ENCODE data around the gene RBM38. TPM values are rescaled to one million over a fixed set of nuclear protein-coding genes. Genes with fewer than 3 reads are reported as not detected.

RBM38 gene
- total RNA-seq, 2 donors from 2014 or later: 26.5 to 32.7 TPM

GRCh38 chr20:57372581-57373350 lies 18.4 kb upstream of the RBM38 start:
- intact Hi-C loops (cut with DNase I): loop anchor here in 1 of 2 donors (10.0 kb wide), 1 partner anchor 832 kb away; no protein-coding TSS in a partner anchor
- DNase-seq (ENCODE audit: low spot score): peak; percentile 78

GRCh38 chr20:57374343-57374930 lies 16.8 kb upstream of the RBM38 start:
- intact Hi-C loops (cut with DNase I): loop anchor here in 1 of 2 donors (10.0 kb wide), 1 partner anchor 830 kb away; no protein-coding TSS in a partner anchor
- no peak for DNase-seq (ENCODE audit: low spot score)

GRCh38 chr20:57374931-57375651 lies 16.1 kb upstream of the RBM38 start:
- peak; percentile 86 for DNase-seq (ENCODE audit: low spot score)

GRCh38 chr20:57375652-57376230 lies 15.5 kb upstream of the RBM38 start:
- DNase-seq (ENCODE audit: low spot score): peak; percentile 68
- intact Hi-C loops (cut with DNase I): loop anchor here in 1 of 2 donors (10.0 kb wide), 1 partner anchor 829 kb away; no protein-coding TSS in a partner anchor

More at GRCh38 chr20:57374931-57375651, 16.1 kb upstream of the RBM38 start:
- intact Hi-C loops (cut with DNase I): loop anchor here in 1 of 2 donors (10.0 kb wide), 1 partner anchor 830 kb away; no protein-coding TSS in a partner anchor

GRCh38 chr20:57377350-57377749 lies 13.8 kb upstream of the RBM38 start:
- DNase-seq (ENCODE audit: low spot score): peak; percentile 62
- intact Hi-C loops (cut with DNase I): loop anchor here in 1 of 2 donors (10.0 kb wide), 1 partner anchor 827 kb away; no protein-coding TSS in a partner anchor

DNA sequence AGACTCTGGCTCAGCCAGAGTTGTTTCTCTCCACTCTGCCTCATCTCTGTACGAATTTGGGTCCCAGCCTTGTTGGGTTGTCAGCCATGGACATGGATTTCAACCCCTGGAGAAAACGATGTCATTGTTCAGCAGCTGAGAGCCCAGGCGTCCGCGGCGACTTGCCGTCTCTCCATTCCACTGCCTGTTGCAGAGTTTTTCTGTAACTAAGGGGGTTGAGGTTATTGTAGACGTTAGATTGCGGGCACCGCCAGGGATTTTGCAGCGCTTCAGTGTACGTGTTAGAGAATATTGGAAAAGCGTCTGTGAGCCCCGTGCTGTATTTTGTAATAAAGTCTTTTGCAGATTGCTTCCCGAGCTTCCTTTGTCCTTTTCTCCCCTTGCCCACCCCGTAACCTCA lies 13.1 kb upstream of the RBM38 start:
- intact Hi-C loops (cut with DNase I): loop anchor here in 1 of 2 donors (10.0 kb wide), 1 partner anchor 827 kb away; no protein-coding TSS in a partner anchor
- DNase-seq (ENCODE audit: low spot score): no peak

DNA sequence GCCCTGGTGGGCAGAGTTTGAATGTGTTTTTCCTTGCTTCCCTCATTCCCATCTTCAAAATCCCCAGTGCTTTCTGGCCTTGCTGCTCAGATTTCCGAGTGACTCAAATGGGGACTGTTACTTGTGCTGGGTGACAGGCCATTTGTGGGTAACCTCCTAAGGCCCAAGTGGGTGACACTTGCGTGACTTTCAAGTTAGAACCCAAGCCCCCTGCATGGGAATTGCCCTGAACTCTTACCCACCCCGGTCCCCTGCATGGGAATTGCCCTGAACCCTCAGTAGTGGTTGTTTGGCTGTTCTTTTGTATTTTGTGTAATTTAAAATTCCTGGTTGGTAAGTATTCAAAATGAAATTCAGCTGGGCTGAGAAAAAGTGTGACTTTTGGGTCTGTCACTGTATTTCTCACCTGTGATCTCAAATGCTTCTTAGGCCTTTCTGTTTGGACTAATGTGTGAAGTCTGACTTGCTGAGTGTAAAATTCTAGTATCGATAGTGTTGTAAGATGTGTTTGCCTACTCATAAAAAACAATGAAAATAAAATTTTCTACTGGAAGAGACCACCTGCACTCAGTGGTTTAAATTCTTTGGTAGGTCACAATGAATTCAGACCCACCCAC lies 12.4 kb upstream of the RBM38 start:
- no peak for DNase-seq (ENCODE audit: low spot score)
- intact Hi-C loops (cut with DNase I): loop anchor here in 1 of 2 donors (10.0 kb wide), 1 partner anchor 826 kb away; no protein-coding TSS in a partner anchor

- intact Hi-C loops (cut with DNase I): loop anchor here in 1 of 2 donors (10.0 kb wide), 1 partner anchor 826 kb away; no protein-coding TSS in a partner anchor
- DNase-seq (ENCODE audit: low spot score): no peak
These were observed 11.9 kb upstream of the RBM38 start for GRCh38 chr20:57379263-57379647.

DNA sequence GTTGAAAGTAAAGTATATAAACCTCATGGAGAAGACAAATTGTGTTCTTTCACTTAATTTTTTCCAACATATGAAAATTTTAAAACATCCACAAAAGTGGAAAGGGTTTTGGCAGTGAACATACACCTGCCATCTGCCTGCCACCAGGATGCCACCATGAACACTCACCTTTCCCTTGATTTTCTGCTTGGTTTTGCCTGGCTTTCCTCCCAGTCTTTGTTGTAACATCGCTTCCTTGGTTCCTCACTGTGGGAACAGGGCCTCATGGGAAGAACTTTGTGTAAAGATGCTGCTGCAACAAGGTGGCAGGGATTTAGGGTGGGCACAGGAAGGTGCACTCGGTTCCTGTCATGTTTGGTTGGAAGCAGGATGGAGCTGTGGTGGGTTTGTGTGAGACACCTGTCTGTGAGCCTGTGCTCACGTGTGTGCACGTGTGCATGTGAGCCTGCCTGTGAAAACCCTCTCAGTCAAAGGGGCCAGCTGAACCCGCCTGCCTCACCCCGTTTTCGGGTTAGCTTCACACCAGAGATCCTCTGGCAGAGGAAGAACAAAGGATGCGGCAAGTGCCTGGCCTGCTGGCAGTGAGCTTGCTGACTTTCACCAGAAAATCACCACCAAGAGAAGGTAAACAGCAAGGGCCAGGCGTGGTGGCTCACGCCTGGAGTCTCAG lies 11.0 kb upstream of the RBM38 start:
- DNase-seq (ENCODE audit: low spot score): peak; percentile 48
- intact Hi-C loops (cut with DNase I): loop anchor here (5.0 to 10.0 kb wide), 3 partner anchors 117 to 215 kb away; no protein-coding TSS in a partner anchor

DNA sequence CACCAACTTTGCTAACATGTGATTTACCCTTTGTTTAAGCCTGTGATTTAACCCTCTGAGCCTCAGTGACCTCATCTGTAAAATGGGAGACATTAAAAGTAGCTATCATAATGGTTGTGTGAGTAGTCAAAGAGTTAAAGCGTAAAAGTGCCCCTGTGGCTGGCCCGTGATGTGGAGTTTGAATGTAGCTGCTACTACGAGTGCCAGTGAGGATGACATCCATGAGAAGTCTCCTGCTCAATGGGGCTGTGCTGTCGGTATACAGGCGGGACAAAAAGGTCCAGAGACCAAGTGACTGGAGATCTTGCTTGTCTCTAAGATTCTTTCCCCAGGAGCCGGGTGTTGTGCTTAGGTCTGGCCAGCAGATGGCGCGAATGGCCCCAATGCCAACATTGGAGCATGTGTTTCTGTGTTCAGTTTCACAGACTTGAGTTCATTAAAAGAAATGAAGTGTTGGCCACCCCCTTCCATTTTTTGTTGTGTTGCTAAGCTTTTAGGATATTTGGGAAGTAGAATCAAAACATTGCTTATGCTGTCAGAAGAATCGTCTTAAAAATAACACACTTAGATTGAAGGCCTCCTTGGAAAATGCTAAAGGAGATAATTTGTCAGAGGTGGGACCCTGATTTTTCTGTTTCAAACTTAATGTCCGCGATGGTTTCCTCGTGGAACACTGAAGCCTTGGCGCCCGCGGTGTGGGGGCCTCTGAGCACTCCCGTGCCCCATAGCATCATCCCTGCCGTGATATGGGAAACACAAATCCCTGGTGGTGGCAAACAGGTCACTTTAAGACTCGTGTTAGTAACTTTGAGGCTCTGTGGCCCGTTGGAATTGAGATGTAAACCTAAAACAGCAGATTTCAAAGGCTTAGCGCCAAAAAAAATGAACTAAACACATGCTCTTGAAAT lies 9.3 kb upstream of the RBM38 start:
- intact Hi-C loops (cut with DNase I): loop anchor here (5.0 to 10.0 kb wide), 3 partner anchors 115 to 213 kb away; no protein-coding TSS in a partner anchor
- DNase-seq (ENCODE audit: low spot score): peak; percentile 95

GRCh38 chr20:57382516-57382915 lies 8.7 kb upstream of the RBM38 start:
- intact Hi-C loops (cut with DNase I): loop anchor here (5.0 to 10.0 kb wide), 3 partner anchors 115 to 212 kb away; no protein-coding TSS in a partner anchor
- no peak for DNase-seq (ENCODE audit: low spot score)

DNA sequence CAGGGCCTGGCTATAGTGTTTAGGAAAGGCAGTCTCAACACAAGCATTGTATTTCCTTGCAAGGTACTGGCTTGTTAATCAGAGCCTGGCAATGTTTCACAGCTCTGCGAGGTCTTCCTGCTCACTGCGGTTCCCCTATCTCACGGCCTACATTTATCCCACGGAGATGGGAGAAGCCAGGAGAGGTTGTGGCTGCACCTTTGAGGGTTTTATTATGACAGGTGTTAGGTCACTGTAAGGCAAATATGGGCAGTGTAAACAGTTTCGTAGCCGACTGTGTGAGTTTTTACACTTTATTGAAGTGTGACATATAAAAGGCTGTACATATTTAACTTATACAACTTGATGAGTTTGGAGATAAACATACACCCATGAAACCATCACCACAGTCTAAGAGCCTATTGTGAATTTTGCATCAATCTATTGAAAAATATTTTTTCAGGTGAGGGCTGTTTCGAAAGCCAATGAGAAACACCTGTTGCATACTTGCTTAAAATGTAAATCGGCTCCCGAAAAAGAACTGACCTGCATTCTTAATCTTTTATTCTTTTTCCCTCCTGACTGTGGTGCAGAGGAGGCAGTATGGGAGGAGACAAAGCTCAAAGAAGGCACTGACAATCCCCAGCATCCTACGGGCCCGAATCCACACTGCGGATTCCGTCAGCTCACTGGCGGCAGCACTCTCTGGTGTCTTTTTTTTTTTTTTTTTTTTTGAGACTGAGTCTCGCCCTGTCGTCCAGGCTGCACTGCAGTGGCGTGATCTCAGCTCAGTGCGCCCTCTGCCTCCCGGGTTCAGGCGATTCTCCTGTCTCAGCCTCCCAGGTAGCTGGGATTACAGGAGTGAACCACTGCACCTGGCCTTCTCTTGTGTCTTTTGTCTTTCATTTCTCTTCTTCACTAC lies 7.5 kb upstream of the RBM38 start:
- no peak for DNase-seq (ENCODE audit: low spot score)
- intact Hi-C loops (cut with DNase I): loop anchor here (5.0 to 10.0 kb wide), 3 partner anchors 114 to 211 kb away; no protein-coding TSS in a partner anchor

GRCh38 chr20:57384486-57384885 lies 6.7 kb upstream of the RBM38 start:
- intact Hi-C loops (cut with DNase I): loop anchor here (5.0 to 10.0 kb wide), 3 partner anchors 113 to 210 kb away; no protein-coding TSS in a partner anchor
- no peak for DNase-seq (ENCODE audit: low spot score)

DNA sequence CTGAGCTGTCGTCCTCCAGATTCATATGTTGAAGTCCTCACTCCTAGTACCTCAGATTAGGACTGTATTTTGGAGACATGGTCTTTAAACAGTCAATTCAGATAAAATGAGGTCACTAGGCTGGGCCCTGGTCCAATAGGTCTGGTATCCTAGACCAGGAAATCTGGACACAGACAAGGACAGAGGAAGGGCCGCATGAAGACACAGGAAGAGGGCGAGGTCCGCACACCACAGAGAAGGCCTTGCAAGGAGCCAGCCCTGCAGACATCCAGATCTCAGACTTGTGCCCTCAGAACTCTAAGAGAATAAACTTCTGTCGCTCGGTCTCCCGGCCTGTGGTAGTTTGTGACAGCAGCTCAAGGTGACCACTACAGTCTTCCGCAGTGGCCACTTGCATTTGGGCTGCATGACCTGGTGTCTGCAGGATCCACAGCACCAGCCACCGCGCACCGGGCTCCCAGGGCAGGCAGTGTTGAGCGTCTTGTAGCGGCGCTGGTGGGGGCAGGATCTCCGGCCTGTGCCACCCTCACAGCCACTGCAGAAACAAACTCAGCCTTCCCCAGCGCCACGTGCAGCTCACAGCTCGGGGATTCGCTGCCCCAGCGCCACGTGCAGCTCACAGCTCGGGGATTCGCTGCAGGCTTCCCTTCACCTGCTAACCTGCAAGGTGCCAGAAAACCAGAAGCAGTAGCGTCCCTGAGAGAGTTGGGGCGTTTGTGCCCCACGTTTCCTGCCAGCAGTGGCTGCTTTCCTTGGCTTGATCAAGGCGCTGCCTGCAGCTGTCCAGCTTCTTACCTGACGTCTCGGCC lies 6.0 kb upstream of the RBM38 start:
- intact Hi-C loops (cut with DNase I): loop anchor here (5.0 to 10.0 kb wide), 3 partner anchors 112 to 210 kb away; no protein-coding TSS in a partner anchor
- DNase-seq (ENCODE audit: low spot score): peak; percentile 69

DNA sequence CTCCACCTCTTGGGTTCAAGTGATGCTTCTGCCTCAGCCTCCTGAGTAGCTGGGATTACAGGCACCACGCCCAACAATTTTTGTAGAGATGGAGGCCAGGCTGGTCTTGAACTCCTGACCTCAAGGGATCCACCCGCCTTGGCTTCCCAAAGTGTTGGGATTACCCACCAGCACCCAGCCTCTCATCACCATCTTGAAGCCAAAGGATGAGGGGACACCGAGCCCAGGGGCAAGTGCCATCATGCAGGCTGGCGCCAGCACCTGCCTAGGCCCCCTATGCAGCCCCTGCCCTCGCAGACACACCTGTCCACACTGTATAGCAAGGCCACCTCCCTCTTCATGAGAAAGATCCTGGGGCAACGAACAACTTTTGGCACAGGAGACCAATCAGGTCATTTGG lies 5.3 kb upstream of the RBM38 start:
- intact Hi-C loops (cut with DNase I): loop anchor here (10.0 kb wide), 2 partner anchors 199 to 209 kb away; no protein-coding TSS in a partner anchor

More for the DNA sequence above, 5.3 kb upstream of the RBM38 start:
- DNase-seq (ENCODE audit: low spot score): peak; percentile 64
